H1 (cell line): ENCODE data around the gene HCST. TPM values are rescaled to one million over a fixed set of nuclear protein-coding genes. Genes with fewer than 3 reads are reported as not detected.

ENCODE experiments used
- polyA plus RNA-seq, 7 experiments: library from polyadenylated mRNA; depleted of rRNA in 3 of 7; stranded (reverse) in 5 of 7; unstranded in 2 of 7; fragments of >200 nt in 5 of 7; fragments of 200-250 nt in 2 of 7; gene quantifications; 1 replicate in 5 of 7; 2 replicates in 1 of 7; 4 replicates in 1 of 7; pipeline versions ENCODE4 v1.2.1 to v1.2.3, GENCODE V29; 2011 to 2013; ENCODE audit warnings: missing spikeins in 2 of 7, mixed read lengths in 2 of 7
- total RNA-seq: library from RNA; stranded (reverse); fragmentation: NEBNext Ultra II Directional; extraction: Animal tissue kit (Norgen Biotek cat#: 25700); gene quantifications from 2 replicates; pipeline ENCODE4 v1.2.1, GENCODE V29; 2021
- TF ChIP-seq, protein P1 (sequence below): fragments of 300-600 bp; sonication (generic); IDR thresholded peaks from 2 replicates; pipeline ENCODE4 v1.7.1; 2012; ENCODE audit warnings: low read length, moderate library complexity, mild to moderate bottlenecking, inconsistent platforms; ENCODE audit not compliant: insufficient replicate concordance

The HCST gene
- total and polyA plus RNA-seq, 2 of the 8 experiments (the other 6 are each of a cell fraction or from before 2014, with no cell fraction given), result 2.8 TPM; not detected in 1

DNA sequence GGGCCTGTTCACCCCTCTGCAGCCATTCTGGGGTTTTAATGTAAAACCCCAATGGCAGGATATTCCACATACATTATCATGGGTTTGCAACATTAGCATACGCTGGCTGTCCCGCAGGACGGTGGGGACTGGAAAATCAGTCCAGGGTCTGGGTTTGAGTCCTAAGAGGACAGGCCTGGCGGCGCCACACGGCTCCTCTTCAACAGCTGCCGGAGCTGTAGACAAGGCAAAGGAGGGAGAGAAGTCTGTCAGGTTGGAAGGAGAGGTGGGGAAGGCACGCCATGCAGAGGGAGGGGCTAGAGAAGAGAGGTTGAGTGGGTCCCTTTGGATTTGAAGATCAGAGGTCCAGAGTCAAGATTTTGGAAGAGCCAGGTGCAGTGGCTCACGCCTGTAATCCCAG, 13.9 kb upstream of the HCST start (continued):
- TF ChIP-seq, protein P1, sequence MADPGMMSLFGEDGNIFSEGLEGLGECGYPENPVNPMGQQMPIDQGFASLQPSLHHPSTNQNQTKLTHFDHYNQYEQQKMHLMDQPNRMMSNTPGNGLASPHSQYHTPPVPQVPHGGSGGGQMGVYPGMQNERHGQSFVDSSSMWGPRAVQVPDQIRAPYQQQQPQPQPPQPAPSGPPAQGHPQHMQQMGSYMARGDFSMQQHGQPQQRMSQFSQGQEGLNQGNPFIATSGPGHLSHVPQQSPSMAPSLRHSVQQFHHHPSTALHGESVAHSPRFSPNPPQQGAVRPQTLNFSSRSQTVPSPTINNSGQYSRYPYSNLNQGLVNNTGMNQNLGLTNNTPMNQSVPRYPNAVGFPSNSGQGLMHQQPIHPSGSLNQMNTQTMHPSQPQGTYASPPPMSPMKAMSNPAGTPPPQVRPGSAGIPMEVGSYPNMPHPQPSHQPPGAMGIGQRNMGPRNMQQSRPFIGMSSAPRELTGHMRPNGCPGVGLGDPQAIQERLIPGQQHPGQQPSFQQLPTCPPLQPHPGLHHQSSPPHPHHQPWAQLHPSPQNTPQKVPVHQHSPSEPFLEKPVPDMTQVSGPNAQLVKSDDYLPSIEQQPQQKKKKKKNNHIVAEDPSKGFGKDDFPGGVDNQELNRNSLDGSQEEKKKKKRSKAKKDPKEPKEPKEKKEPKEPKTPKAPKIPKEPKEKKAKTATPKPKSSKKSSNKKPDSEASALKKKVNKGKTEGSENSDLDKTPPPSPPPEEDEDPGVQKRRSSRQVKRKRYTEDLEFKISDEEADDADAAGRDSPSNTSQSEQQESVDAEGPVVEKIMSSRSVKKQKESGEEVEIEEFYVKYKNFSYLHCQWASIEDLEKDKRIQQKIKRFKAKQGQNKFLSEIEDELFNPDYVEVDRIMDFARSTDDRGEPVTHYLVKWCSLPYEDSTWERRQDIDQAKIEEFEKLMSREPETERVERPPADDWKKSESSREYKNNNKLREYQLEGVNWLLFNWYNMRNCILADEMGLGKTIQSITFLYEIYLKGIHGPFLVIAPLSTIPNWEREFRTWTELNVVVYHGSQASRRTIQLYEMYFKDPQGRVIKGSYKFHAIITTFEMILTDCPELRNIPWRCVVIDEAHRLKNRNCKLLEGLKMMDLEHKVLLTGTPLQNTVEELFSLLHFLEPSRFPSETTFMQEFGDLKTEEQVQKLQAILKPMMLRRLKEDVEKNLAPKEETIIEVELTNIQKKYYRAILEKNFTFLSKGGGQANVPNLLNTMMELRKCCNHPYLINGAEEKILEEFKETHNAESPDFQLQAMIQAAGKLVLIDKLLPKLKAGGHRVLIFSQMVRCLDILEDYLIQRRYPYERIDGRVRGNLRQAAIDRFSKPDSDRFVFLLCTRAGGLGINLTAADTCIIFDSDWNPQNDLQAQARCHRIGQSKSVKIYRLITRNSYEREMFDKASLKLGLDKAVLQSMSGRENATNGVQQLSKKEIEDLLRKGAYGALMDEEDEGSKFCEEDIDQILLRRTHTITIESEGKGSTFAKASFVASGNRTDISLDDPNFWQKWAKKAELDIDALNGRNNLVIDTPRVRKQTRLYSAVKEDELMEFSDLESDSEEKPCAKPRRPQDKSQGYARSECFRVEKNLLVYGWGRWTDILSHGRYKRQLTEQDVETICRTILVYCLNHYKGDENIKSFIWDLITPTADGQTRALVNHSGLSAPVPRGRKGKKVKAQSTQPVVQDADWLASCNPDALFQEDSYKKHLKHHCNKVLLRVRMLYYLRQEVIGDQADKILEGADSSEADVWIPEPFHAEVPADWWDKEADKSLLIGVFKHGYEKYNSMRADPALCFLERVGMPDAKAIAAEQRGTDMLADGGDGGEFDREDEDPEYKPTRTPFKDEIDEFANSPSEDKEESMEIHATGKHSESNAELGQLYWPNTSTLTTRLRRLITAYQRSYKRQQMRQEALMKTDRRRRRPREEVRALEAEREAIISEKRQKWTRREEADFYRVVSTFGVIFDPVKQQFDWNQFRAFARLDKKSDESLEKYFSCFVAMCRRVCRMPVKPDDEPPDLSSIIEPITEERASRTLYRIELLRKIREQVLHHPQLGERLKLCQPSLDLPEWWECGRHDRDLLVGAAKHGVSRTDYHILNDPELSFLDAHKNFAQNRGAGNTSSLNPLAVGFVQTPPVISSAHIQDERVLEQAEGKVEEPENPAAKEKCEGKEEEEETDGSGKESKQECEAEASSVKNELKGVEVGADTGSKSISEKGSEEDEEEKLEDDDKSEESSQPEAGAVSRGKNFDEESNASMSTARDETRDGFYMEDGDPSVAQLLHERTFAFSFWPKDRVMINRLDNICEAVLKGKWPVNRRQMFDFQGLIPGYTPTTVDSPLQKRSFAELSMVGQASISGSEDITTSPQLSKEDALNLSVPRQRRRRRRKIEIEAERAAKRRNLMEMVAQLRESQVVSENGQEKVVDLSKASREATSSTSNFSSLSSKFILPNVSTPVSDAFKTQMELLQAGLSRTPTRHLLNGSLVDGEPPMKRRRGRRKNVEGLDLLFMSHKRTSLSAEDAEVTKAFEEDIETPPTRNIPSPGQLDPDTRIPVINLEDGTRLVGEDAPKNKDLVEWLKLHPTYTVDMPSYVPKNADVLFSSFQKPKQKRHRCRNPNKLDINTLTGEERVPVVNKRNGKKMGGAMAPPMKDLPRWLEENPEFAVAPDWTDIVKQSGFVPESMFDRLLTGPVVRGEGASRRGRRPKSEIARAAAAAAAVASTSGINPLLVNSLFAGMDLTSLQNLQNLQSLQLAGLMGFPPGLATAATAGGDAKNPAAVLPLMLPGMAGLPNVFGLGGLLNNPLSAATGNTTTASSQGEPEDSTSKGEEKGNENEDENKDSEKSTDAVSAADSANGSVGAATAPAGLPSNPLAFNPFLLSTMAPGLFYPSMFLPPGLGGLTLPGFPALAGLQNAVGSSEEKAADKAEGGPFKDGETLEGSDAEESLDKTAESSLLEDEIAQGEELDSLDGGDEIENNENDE, result no peak
